CD4-positive, alpha-beta T cell (primary cell): ENCODE measurements around the gene DYNC1H1. TPM values are rescaled to one million over a fixed set of nuclear protein-coding genes. Genes with fewer than 3 reads are reported as not detected.

ENCODE experiments used
- ATAC-seq: fragments of 200-7000 bp; cut with Tn5 transposase; one replicate; pipeline ENCODE4 v1.10.0; 2022; ENCODE audit warnings: mild to moderate bottlenecking; ENCODE audit not compliant: poor library complexity
- CTCF ChIA-PET: fragments of 350-600 bp; sonication (Branson Sonifier 250); formaldehyde crosslinking; loops from one replicate; lab custom pipeline; 2021; ENCODE audit warnings: antibody characterized with exemption, inconsistent platforms; lab: Charles Lee
- POLR2A ChIA-PET: fragments of 350-600 bp; sonication (Branson Sonifier 250); formaldehyde crosslinking; loops from one replicate; lab custom pipeline; 2021; ENCODE audit warnings: antibody characterized with exemption, inconsistent platforms; lab: Charles Lee
- DNase-seq, 14 experiments: peaks; one replicate each; pipeline ENCODE4 v3.0.0-alpha.2; 2013 to 2020; ENCODE audit warnings: mixed read lengths in 2 of 14
- H3K27ac ChIP-seq, 2 donors: one replicate each; pipeline versions ENCODE4 v1.5.1 to v1.7.0; 2013; ENCODE audit warnings: low read length in 2 of 2, low read depth in 1 of 2, mild to moderate bottlenecking in 1 of 2
- H3K27me3 ChIP-seq, 2 experiments: 1 replicate in 1 of 2; 2 replicates in 1 of 2; pipeline versions ENCODE4 v1.6.1 to v1.7.0; 2013; ENCODE audit warnings: low read length in 2 of 2, control low read depth in 1 of 2, mild to moderate bottlenecking in 1 of 2, moderate library complexity in 1 of 2; ENCODE audit not compliant: insufficient read depth in 2 of 2, control insufficient read depth in 1 of 2
- H3K36me3 ChIP-seq: one replicate; pipeline ENCODE4 v1.6.1; 2013; ENCODE audit warnings: low read length, control low read depth; ENCODE audit not compliant: insufficient read depth
- H3K4me1 ChIP-seq: one replicate; pipeline ENCODE4 v1.6.1; 2013; ENCODE audit warnings: low read length, control low read depth; ENCODE audit not compliant: insufficient read depth
- H3K4me3 ChIP-seq: one replicate; pipeline ENCODE4 v1.5.1; 2013; ENCODE audit warnings: mild to moderate bottlenecking, low read length, moderate library complexity
- H3K9me3 ChIP-seq, 2 experiments: 1 replicate in 1 of 2; 2 replicates in 1 of 2; pipeline versions ENCODE4 v1.6.1 to v1.7.0; 2013; ENCODE audit warnings: low read length in 2 of 2, mild to moderate bottlenecking in 2 of 2, control low read depth in 1 of 2, moderate library complexity in 1 of 2; ENCODE audit not compliant: control insufficient read depth in 1 of 2, insufficient read depth in 1 of 2
- H3K27ac Mint-ChIP-seq: one replicate; pipeline ENCODE4 v1.8.0; 2020; ENCODE audit warnings: mixed read lengths
- H3K27me3 Mint-ChIP-seq: one replicate; pipeline ENCODE4 v1.8.0; 2021; ENCODE audit warnings: mixed read lengths
- H3K36me3 Mint-ChIP-seq: one replicate; pipeline ENCODE4 v1.8.0; 2021; ENCODE audit warnings: low read depth, mixed read lengths
- H3K4me1 Mint-ChIP-seq: one replicate; pipeline ENCODE4 v1.8.0; 2021; ENCODE audit warnings: low read depth, mixed read lengths
- H3K4me3 Mint-ChIP-seq: one replicate; pipeline ENCODE4 v1.8.0; 2020; ENCODE audit warnings: mild to moderate bottlenecking, mixed read lengths
- H3K9me3 Mint-ChIP-seq: one replicate; pipeline ENCODE4 v1.8.0; 2020; ENCODE audit warnings: mixed read lengths
- CTCF ChIP-seq: fragments of 200-600 bp; IDR thresholded peaks from one replicate; pipeline ENCODE4 v1.8.0; 2022; ENCODE audit warnings: antibody characterized with exemption, mild to moderate bottlenecking
- intact Hi-C, 2 experiments: fragments of 100-400 bp; cut with DNase I in 1 of 2; cut with micrococcal nuclease in 1 of 2; formaldehyde crosslinking; loops; one replicate each; pipeline versions ENCODE4 v1.15.1 to v1.9.0; 2023 to 2025; cut with DNase I, micrococcal nuclease
- total RNA-seq, 174 experiments: library from RNA in 2 of 174; stranded (reverse) in 2 of 174; gene quantifications; one replicate each; pipeline ENCODE4 v1.2.3 and lab custom pipeline; 2021 to 2026

DYNC1H1 gene
- total RNA-seq, 2 experiments from 2014 or later, result 286 to 293 TPM

- Mint-ChIP-seq H3K36me3 (peaks cover 93% of the 10 kb centered on the region), H3K27ac (no peak overlapping the region), H3K4me3 (no peak overlapping the region), H3K4me1 (no peaks in the 10 kb centered on the region), H3K9me3 (no peaks in the 10 kb centered on the region), H3K27me3 (no peaks in the 10 kb centered on the region)
- POLR2A ChIA-PET, result no interaction called here
- ATAC-seq (no peak), DNase-seq (no peak)
- H3K4me1 ChIP-seq, result no peaks in the 10 kb centered on the region
- H3K27ac ChIP-seq, result no peak overlapping the region
- peaks cover 81% of the 10 kb centered on the region for H3K36me3 ChIP-seq
- intact Hi-C loops, result no loop called here
- TF ChIP-seq CTCF, result no peak
- CTCF ChIA-PET, result no interaction called here
- H3K4me3 ChIP-seq, result no peak overlapping the region
- no peaks in the 10 kb centered on the region for H3K9me3 ChIP-seq
- H3K27me3 ChIP-seq, result no peaks in the 10 kb centered on the region
Observed at GRCh38 chr14:102042699-102043098, 78.3 kb downstream of the DYNC1H1 start.

GRCh38 chr14:102043251-102044025 is 79.1 kb downstream of the DYNC1H1 start:
- Mint-ChIP-seq H3K27me3 (no peaks in the 10 kb centered on the region), H3K27ac (no peak overlapping the region), H3K4me1 (no peaks in the 10 kb centered on the region), H3K9me3 (no peaks in the 10 kb centered on the region), H3K4me3 (no peak overlapping the region), H3K36me3 (peaks cover 94% of the 10 kb centered on the region)
- POLR2A ChIA-PET, result no interaction called here
- CTCF ChIA-PET, result no interaction called here
- no peaks in the 10 kb centered on the region for H3K4me1 ChIP-seq
- no peak overlapping the region for H3K27ac ChIP-seq
- no peak for ATAC-seq
- no peaks in the 10 kb centered on the region for H3K9me3 ChIP-seq
- TF ChIP-seq CTCF, result no peak
- H3K36me3 ChIP-seq, result peaks cover 82% of the 10 kb centered on the region
- no peaks in the 10 kb centered on the region for H3K27me3 ChIP-seq
- H3K4me3 ChIP-seq, result no peak overlapping the region
- intact Hi-C loops, result no loop called here
- DNase-seq, result no peak

GRCh38 chr14:102044566-102044965 is 80.2 kb downstream of the DYNC1H1 start:
- no peaks in the 10 kb centered on the region for H3K9me3 Mint-ChIP-seq
- H3K27me3 Mint-ChIP-seq, result no peaks in the 10 kb centered on the region
- no peak overlapping the region for H3K4me3 Mint-ChIP-seq
- Histone ChIP-seq H3K9me3 (no peaks in the 10 kb centered on the region), H3K4me3 (no peak overlapping the region), H3K27ac (no peak overlapping the region), H3K36me3 (peaks cover 82% of the 10 kb centered on the region), H3K27me3 (no peaks in the 10 kb centered on the region), H3K4me1 (no peaks in the 10 kb centered on the region)
- TF ChIP-seq CTCF, result no peak
- DNase-seq, result no peak
- ChIA-PET CTCF (no interaction called here), POLR2A (no interaction called here)
- intact Hi-C loops, result no loop called here
- H3K36me3 Mint-ChIP-seq, result peaks cover 93% of the 10 kb centered on the region
- no peaks in the 10 kb centered on the region for H3K4me1 Mint-ChIP-seq
- ATAC-seq, result no peak
- no peak overlapping the region for H3K27ac Mint-ChIP-seq
